ENCODE results near the gene WIPI1. TPM values are rescaled to one million over a fixed set of nuclear protein-coding genes. Genes with fewer than 3 reads are reported as not detected.

Gene WIPI1
- total RNA-seq, 2 donors from 2014 or later, result 24.2 to 37.7 TPM

DNA sequence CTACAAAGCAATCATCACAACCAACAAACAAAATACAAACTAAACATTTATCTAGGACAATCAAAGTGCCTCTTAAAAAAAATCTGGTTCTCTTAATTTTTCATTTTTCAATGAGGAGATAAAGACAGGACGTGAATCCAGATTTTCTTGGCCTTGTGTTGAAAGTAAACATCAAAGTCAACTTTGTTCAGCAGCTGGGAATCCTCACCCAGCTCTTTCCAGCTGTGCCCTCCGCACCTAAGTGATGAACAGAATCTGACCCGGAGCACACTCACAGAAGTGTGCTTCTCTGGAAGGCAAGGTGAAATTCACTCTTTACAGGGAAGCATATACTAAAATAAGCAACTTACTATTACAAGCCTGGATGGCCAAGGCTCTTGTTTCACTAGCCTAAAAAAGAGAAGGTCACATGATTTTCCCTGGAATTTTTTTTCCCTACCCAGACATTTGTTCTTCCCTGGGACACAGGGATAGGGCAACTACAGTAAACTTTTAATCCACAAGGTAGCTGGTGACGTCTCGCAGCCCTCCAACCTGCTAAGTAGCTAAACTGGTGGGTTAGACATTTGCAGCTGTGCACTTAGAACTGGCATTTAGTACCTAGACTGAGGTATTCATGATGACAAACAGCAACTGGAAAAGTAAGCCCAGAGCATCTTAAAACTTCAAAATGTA lies 3.2 kb downstream of the WIPI1 start:
- intact Hi-C loops (cut with DNase I), result no loop called here
- no peak for DNase-seq (ENCODE audit: low spot score)
- Histone ChIP-seq H3K36me3 (peaks cover 0 to 4% of the 10 kb centered on the region in 2 donors), H3K27me3 (replicated peaks; ENCODE audit: insufficient read depth) (no peaks in the 10 kb centered on the region), H3K9me3 (no peaks in the 10 kb centered on the region), H3K4me1 (replicated peaks) (no peaks in the 10 kb centered on the region), H3K27ac (peak overlapping the region in 1 of 2 donors; percentile 36), H3K4me3 (no peak overlapping the region)
- TF ChIP-seq POLR2AphosphoS5 (IDR thresholded peaks at IDR 0.05) (no peak), POLR2A (IDR thresholded peaks at IDR 0.05) (no peak)
- TF ChIP-seq, protein P1, sequence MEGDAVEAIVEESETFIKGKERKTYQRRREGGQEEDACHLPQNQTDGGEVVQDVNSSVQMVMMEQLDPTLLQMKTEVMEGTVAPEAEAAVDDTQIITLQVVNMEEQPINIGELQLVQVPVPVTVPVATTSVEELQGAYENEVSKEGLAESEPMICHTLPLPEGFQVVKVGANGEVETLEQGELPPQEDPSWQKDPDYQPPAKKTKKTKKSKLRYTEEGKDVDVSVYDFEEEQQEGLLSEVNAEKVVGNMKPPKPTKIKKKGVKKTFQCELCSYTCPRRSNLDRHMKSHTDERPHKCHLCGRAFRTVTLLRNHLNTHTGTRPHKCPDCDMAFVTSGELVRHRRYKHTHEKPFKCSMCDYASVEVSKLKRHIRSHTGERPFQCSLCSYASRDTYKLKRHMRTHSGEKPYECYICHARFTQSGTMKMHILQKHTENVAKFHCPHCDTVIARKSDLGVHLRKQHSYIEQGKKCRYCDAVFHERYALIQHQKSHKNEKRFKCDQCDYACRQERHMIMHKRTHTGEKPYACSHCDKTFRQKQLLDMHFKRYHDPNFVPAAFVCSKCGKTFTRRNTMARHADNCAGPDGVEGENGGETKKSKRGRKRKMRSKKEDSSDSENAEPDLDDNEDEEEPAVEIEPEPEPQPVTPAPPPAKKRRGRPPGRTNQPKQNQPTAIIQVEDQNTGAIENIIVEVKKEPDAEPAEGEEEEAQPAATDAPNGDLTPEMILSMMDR (IDR thresholded peaks at IDR 0.05), result no peak
- 68% methylated on average over 5 of the region's 5 CpGs for WGBS

DNA sequence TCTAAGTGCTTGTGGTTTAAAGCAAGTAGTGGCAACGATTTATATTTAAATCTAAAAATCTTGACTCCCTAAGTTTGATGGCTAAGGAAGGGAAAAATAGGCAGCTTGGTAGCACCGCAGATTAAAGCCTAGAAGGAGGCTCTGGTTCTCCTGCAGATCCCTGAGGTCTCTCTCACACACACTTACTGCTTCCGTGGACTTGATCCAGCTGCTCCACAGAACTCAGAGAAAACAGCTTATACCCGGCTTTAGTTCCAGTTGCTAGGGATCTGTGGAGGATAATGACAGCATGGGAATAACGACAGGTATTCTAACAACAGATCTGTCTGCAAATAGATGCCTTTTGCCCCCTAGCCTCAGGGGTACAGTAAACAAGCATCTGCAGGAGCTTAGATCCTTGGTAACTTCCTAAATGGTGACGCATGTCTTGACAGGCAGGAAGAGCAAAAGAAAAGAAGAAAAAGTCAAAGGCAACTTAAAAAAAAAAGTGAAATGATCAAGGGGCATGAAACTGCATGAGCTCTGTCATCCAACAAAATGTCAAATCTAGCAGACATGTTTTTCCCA lies 4.5 kb downstream of the WIPI1 start:
- no peaks in the 10 kb centered on the region for H3K4me1 ChIP-seq (replicated peaks)
- no peak overlapping the region for H3K4me3 ChIP-seq
- no peaks in the 10 kb centered on the region for H3K27me3 ChIP-seq (replicated peaks; ENCODE audit: insufficient read depth)
- H3K27ac ChIP-seq, result no peak overlapping the region
- 61% methylated on average over 6 of the region's 6 CpGs for WGBS
- H3K9me3 ChIP-seq, result no peaks in the 10 kb centered on the region
- DNase-seq (ENCODE audit: low spot score), result no peak
- no peak for TF ChIP-seq POLR2AphosphoS5 (IDR thresholded peaks at IDR 0.05)
- TF ChIP-seq POLR2A (IDR thresholded peaks at IDR 0.05), result no peak
- TF ChIP-seq, protein P1 (IDR thresholded peaks at IDR 0.05), result no peak
- intact Hi-C loops (cut with DNase I), result no loop called here
- H3K36me3 ChIP-seq, result peaks cover 0 to 4% of the 10 kb centered on the region in 2 donors

DNA sequence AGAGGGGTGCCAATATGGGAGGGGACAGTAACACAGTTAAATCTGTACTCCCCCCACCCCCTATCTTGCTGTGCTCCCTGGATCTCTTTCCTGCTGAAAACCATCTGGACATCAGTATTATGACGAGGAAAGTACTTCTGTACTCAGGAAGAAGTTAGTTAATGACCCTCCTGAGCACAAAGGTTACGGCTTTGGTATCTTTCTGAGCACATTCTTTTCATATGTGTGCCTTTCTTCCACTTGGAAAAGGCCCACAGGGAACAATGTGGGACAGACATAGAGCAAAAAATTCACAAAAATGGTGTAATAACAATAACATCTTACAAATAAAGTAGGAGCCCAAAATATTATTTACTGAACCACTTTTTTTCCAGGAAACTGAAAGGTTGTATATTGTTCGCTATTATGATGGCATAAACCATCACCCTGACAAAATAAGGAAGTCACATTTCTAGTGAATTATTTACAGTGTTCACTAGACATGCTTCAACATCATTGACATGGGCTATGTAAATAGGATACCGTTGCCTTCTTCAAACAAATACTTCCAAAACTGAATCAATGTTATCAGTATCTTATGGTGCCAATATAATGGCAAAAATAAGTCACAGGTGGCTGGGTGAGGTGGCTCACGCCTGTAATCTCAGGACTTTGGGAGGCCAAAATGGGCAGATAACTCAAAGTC lies 5.5 kb downstream of the WIPI1 start:
- Histone ChIP-seq H3K36me3 (peaks cover 0 to 4% of the 10 kb centered on the region in 2 donors), H3K4me1 (replicated peaks) (no peaks in the 10 kb centered on the region), H3K9me3 (no peaks in the 10 kb centered on the region), H3K4me3 (no peak overlapping the region), H3K27ac (no peak overlapping the region), H3K27me3 (replicated peaks; ENCODE audit: insufficient read depth) (no peaks in the 10 kb centered on the region)
- intact Hi-C loops (cut with DNase I), result no loop called here
- TF ChIP-seq, protein P1 (IDR thresholded peaks at IDR 0.05), result no peak
- TF ChIP-seq POLR2AphosphoS5 (IDR thresholded peaks at IDR 0.05), result no peak
- no peak for TF ChIP-seq POLR2A (IDR thresholded peaks at IDR 0.05)
- no peak for DNase-seq (ENCODE audit: low spot score)
- 82% methylated on average over 5 of the region's 5 CpGs for WGBS

DNA sequence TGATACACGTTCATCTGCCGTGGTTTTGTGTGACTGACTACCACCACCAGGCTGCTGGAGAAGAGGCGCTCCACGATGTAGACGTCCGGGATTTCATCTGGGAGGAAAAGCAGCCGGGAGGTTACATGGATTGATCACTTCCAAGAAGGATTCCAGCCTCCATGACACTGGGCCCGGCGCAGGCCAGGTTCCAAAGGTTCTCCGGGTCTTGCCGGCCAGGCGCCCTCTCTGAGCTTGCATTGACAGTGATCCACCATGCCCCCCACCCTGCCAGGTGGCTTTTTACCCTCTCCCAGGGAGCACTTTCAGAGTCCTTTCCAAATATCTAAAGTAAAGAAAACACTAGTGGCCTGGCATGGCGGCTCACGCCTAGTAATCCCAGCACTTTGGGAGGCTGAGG lies 6.5 kb downstream of the WIPI1 start:
- H3K36me3 ChIP-seq, result peaks cover 0 to 4% of the 10 kb centered on the region in 2 donors
- no peak for DNase-seq (ENCODE audit: low spot score)
- no peak overlapping the region for H3K4me3 ChIP-seq
- intact Hi-C loops (cut with DNase I), result no loop called here
- H3K27ac ChIP-seq, result no peak overlapping the region
- H3K27me3 ChIP-seq (replicated peaks; ENCODE audit: insufficient read depth), result no peaks in the 10 kb centered on the region
- 94% methylated on average over 14 of the region's 14 CpGs for WGBS
- H3K9me3 ChIP-seq, result no peaks in the 10 kb centered on the region
- TF ChIP-seq, protein P1 (IDR thresholded peaks at IDR 0.05), result no peak
- no peak for TF ChIP-seq POLR2A (IDR thresholded peaks at IDR 0.05)
- TF ChIP-seq POLR2AphosphoS5 (IDR thresholded peaks at IDR 0.05), result no peak
- no peaks in the 10 kb centered on the region for H3K4me1 ChIP-seq (replicated peaks)

All from prostate gland (tissue), 2 donors.